HG03097 (cell line): Measurements from ENCODE around the gene CHPF2.

Source experiments
- ATAC-seq: cut with Tn5 transposase; IDR thresholded peaks from one replicate; pipeline ENCODE4 v1.9.1; 2021; ENCODE audit not compliant: unreplicated experiment, low FRiP score

CHPF2 gene

GRCh38 chr7:151205730-151206129 lies 26.6 kb upstream of the CHPF2 start:
- ATAC-seq: no peak

DNA sequence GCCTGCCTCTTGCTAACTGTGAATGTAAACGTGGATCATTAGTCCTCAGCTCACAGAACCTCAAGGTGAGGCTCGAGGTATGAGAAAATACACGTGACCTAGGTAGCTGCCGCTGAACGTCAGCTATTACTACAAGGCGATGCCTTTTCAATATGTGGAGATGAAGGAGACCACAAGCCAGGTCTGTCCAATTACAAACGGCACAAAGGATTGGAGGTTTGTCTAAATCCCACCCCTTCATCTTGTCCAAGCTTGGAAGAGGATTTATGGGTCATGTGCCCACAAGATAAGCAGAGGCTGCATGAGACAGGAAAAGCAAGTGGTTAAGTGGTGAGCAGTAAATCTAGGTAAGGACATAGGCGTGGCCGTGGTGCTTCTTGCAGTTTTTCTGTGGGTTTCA lies 25.4 kb upstream of the CHPF2 start:
- no peak for ATAC-seq

- no peak for ATAC-seq
Measured at GRCh38 chr7:151207315-151207714, 25.0 kb upstream of the CHPF2 start.

- no peak for ATAC-seq
Measured at GRCh38 chr7:151207804-151208203, 24.5 kb upstream of the CHPF2 start.

GRCh38 chr7:151208253-151208862 lies 23.9 kb upstream of the CHPF2 start:
- no peak for ATAC-seq

DNA sequence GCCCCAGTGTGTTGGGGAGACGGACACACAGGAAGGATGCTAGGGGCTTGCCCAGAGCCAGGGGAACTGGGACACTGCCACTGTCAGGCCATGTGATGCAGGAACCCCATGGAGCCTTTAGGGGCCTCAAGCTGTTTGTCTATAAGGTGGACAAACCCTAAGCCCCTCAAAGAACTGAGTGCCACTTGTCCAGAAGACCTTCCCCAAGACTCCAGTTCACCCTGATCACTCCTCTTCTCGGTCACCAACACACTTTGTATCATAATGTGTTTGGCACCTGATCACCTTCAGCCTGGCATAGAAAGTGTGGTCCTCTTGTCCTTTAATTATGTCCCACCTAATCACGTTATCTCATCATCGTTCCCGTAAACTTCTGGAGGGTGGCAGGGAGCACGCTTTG lies 22.7 kb upstream of the CHPF2 start:
- ATAC-seq: no peak

- no peak for ATAC-seq
Measured at GRCh38 chr7:151210087-151210854, 22.0 kb upstream of the CHPF2 start, which contains the start of gene H2BK1. TSS of gene H2BK1 (minus strand) at chr7:151210488. CDS start at chr7:151210318, 170 bp downstream.

DNA sequence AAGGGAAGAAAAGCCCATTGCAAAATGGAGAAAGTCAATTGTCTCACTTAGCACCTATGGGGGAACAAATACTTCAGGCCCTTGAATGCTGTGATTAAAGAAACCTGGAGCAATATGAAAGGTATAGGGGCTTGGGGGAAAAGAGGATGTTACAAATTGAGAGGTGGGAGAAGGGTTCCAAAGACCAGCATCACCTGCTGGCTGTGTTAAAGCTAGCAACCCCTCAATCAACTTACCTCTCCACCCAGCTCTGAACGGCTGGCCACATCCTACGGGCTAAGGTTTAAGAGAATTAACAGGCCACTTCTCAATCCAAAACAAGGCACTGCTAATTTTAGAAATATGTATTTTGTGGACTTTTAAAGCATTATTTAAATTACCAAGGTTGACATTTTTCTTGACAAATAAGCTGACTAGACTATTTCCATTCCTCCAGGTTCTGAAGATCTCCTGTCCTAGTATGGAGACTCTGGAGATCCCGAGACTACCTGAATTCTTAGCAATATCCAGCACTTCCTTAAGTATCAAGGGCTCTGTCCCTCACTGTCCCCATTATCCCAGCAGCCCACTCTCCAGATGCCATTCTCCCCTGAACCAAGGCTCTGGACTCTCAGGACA lies 21.0 kb upstream of the CHPF2 start:
- no peak for ATAC-seq

GRCh38 chr7:151212626-151213025 lies 19.7 kb upstream of the CHPF2 start:
- ATAC-seq: no peak

- ATAC-seq: no peak
Measured at GRCh38 chr7:151213826-151214225, 18.5 kb upstream of the CHPF2 start.

- ATAC-seq: no peak
Measured at GRCh38 chr7:151215396-151215795, 16.9 kb upstream of the CHPF2 start.

GRCh38 chr7:151218170-151218569 lies 14.1 kb upstream of the CHPF2 start:
- no peak for ATAC-seq

GRCh38 chr7:151223728-151224127 lies 8.6 kb upstream of the CHPF2 start:
- no peak for ATAC-seq

DNA sequence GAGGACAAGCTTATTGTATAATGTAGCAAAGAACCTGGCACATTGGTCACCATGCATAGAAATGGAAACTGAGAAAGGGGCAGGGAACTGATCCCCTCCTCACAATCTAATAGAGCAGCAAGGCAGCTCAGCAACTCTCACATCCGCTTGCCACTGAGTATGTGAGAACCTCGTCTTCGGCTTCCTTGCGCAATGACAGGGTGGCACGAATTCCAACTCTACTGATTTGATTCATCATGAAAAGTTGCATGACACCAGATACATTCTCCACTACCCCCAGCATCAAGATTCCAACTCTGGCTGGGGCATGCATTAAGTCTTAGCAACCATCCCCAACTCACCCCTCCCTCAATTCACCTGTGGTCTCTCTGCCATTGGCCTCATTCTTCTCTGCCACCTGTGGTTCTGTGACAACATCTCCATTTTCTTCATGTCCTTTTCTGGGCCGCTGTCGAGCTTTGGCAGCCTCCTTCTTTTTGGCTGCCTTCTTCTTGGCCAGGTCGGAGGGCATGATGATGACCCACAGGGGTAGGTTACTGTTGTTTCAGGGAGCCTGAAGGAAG lies 6.3 kb upstream of the CHPF2 start:
- no peak for ATAC-seq

- no peak for ATAC-seq
Measured at GRCh38 chr7:151226560-151226874, 5.8 kb upstream of the CHPF2 start.

- ATAC-seq: peak; percentile 94
Measured at GRCh38 chr7:151226875-151227782, 5.2 kb upstream of the CHPF2 start, which contains the start of gene ABCF2. TSS of gene ABCF2 (minus strand) at chr7:151227205. CDS start at chr7:151226458, 747 bp downstream.

GRCh38 chr7:151228024-151228866 lies 4.0 kb upstream of the CHPF2 start:
- ATAC-seq: no peak

DNA sequence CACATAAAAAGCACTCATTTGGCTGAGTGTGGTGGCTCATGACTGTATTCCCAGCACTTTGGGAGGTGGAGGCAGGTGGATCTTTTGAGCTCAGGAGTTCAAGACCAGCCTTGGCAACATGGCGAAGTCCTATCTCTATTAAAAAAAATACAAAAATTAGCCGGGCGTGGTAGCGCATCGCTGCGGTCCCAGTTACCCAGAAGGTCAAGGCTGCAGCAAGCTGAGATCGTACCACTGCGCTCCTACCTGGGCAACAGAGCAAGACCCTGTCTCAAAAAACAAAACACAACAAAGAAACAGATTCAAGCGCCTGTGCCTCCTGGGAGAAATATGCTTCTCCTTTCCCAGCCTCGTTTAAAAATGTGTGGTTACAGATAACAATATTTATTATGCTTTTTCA lies 3.0 kb upstream of the CHPF2 start:
- ATAC-seq: no peak

DNA sequence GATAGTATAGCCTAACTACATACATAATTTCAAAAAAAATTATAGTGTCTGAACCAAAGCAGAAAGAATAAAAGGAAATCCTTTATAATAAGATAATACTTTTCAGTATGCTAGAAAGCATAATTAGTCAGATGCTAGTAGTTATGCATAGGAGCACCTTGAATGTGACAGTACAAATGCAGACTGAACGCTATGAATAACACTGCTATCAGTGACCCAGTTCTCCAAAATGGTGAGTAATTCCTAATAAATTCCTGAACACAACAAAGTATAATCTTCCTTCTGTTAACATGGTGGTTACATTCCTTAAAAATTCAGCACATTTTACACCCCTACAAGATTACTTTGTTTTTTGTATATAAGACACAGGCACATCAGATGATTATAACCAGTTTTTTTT lies 1.2 kb upstream of the CHPF2 start:
- ATAC-seq: no peak
